Activated CD4-positive, alpha-beta T cell treated with anti-CD3 and anti-CD28 coated beads, Interleukin-2, amount 10 ng/mL, durations not matched to agents 7 days and 5 days (primary cell): Measurements from ENCODE around the gene HIVEP3. TPM values are rescaled to one million over a fixed set of nuclear protein-coding genes. Genes with fewer than 3 reads are reported as not detected.
A peak's percentile ranks its signal among the peaks of the same experiment; 100 is the strongest.

Source experiments
- CTCF ChIA-PET: fragments of 350-600 bp; sonication (Branson Sonifier 250); formaldehyde crosslinking; loops from one replicate; lab custom pipeline; 2021; ENCODE audit warnings: antibody characterized with exemption; lab: Charles Lee
- POLR2A ChIA-PET: fragments of 350-600 bp; sonication (Branson Sonifier 250); formaldehyde crosslinking; loops from one replicate; lab custom pipeline; 2021; ENCODE audit warnings: antibody characterized with exemption; lab: Charles Lee
- DNase-seq: peaks from one replicate; pipeline ENCODE4 v3.0.0-alpha.2; 2020
- H3K27ac Mint-ChIP-seq: one replicate; pipeline ENCODE4 v1.8.0; 2021; ENCODE audit warnings: mild to moderate bottlenecking, moderate library complexity, mixed read lengths
- H3K27me3 Mint-ChIP-seq: one replicate; pipeline ENCODE4 v1.8.0; 2021; ENCODE audit warnings: mixed read lengths
- H3K36me3 Mint-ChIP-seq: one replicate; pipeline ENCODE4 v1.8.0; 2021; ENCODE audit warnings: low read depth, mixed read lengths
- H3K4me1 Mint-ChIP-seq: one replicate; pipeline ENCODE4 v1.8.0; 2021; ENCODE audit warnings: mixed read lengths
- H3K4me3 Mint-ChIP-seq: one replicate; pipeline ENCODE4 v1.8.0; 2021; ENCODE audit warnings: mild to moderate bottlenecking, moderate library complexity, mixed read lengths
- H3K9me3 Mint-ChIP-seq: one replicate; pipeline ENCODE4 v1.8.0; 2021; ENCODE audit warnings: mixed read lengths
- total RNA-seq, 2 experiments: library from RNA; stranded (reverse); gene quantifications; one replicate each; pipeline ENCODE4 v1.2.3, GENCODE V29; 2021

HIVEP3 gene
- total RNA-seq, 2 experiments from 2014 or later: 18.4 to 21.5 TPM

GRCh38 chr1:41860771-41861170 lies 58.0 kb downstream of the HIVEP3 start:
- Mint-ChIP-seq H3K9me3 (no peaks in the 10 kb centered on the region), H3K36me3 (peaks cover 6% of the 10 kb centered on the region), H3K4me3 (no peak overlapping the region), H3K27ac (no peak overlapping the region), H3K4me1 (peaks cover 33% of the 10 kb centered on the region), H3K27me3 (no peaks in the 10 kb centered on the region)
- ChIA-PET CTCF (interaction anchor here (0.6 to 1.3 kb wide), 3 partner anchors 14 to 190 kb away, joined by 3 to 5 read pairs (median 3); no protein-coding TSS in a partner anchor), POLR2A (no interaction called here)
- DNase-seq: no peak

GRCh38 chr1:41860214-41860613 lies 58.5 kb downstream of the HIVEP3 start:
- ChIA-PET POLR2A (no interaction called here), CTCF (interaction anchor here (0.7 to 1.3 kb wide), 4 partner anchors 9 to 189 kb away, joined by 3 to 5 read pairs (median 3); no protein-coding TSS in a partner anchor)
- H3K4me3 Mint-ChIP-seq: no peak overlapping the region
- H3K36me3 Mint-ChIP-seq: peaks cover 8% of the 10 kb centered on the region
- no peaks in the 10 kb centered on the region for H3K27me3 Mint-ChIP-seq
- H3K27ac Mint-ChIP-seq: no peak overlapping the region
- no peak for DNase-seq
- H3K9me3 Mint-ChIP-seq: peaks cover 3% of the 10 kb centered on the region
- H3K4me1 Mint-ChIP-seq: peaks cover 33% of the 10 kb centered on the region

GRCh38 chr1:41859686-41860085 lies 59.0 kb downstream of the HIVEP3 start:
- POLR2A ChIA-PET: no interaction called here
- CTCF ChIA-PET: interaction anchor here (0.7 to 1.3 kb wide), 3 partner anchors 8 to 48 kb away, joined by 3 to 5 read pairs (median 3); no protein-coding TSS in a partner anchor
- Mint-ChIP-seq H3K27me3 (no peaks in the 10 kb centered on the region), H3K9me3 (peaks cover 3% of the 10 kb centered on the region), H3K4me3 (no peak overlapping the region), H3K4me1 (peaks cover 33% of the 10 kb centered on the region), H3K27ac (no peak overlapping the region), H3K36me3 (peaks cover 8% of the 10 kb centered on the region)
- DNase-seq: no peak

DNA sequence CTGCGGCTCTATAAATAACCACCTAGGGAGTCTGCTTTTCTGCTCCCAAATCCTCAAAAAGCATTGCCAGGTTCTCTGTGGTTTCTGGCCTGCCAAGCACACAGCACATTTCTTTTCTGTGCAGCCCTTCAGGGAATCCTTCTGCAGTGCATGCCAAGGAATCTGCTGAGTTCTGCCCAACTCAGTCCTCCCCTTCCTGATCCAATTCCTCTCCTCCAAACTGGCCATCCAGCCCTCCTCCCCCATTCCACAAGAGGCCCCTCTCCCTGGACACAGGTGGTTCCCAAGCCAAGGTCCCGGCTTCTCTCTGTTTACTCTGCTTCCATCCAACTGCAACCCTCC lies 61.8 kb downstream of the HIVEP3 start:
- peaks cover 10% of the 10 kb centered on the region for H3K36me3 Mint-ChIP-seq
- ChIA-PET POLR2A (no interaction called here), CTCF (interaction anchor here (1.6 kb wide), 1 partner anchor 45 kb away, joined by 3 read pairs; no protein-coding TSS in a partner anchor)
- no peaks in the 10 kb centered on the region for H3K27me3 Mint-ChIP-seq
- peaks cover 15% of the 10 kb centered on the region for H3K4me1 Mint-ChIP-seq
- H3K9me3 Mint-ChIP-seq: peaks cover 3% of the 10 kb centered on the region
- DNase-seq: no peak
- H3K4me3 Mint-ChIP-seq: no peak overlapping the region
- no peak overlapping the region for H3K27ac Mint-ChIP-seq

- H3K36me3 Mint-ChIP-seq: peaks cover 9% of the 10 kb centered on the region
- ChIA-PET CTCF (interaction anchor here (1.6 kb wide), 1 partner anchor 44 kb away, joined by 3 read pairs; no protein-coding TSS in a partner anchor), POLR2A (no interaction called here)
- H3K4me1 Mint-ChIP-seq: peaks cover 13% of the 10 kb centered on the region
- H3K9me3 Mint-ChIP-seq: peaks cover 3% of the 10 kb centered on the region
- no peak for DNase-seq
- no peak overlapping the region for H3K4me3 Mint-ChIP-seq
- no peak overlapping the region for H3K27ac Mint-ChIP-seq
- H3K27me3 Mint-ChIP-seq: no peaks in the 10 kb centered on the region
Measured at GRCh38 chr1:41856151-41856943, 62.4 kb downstream of the HIVEP3 start.

- no peaks in the 10 kb centered on the region for H3K27me3 Mint-ChIP-seq
- no peak for DNase-seq
- POLR2A ChIA-PET: no interaction called here
- peaks cover 3% of the 10 kb centered on the region for H3K9me3 Mint-ChIP-seq
- peaks cover 14% of the 10 kb centered on the region for H3K4me1 Mint-ChIP-seq
- CTCF ChIA-PET: no interaction called here
- no peak overlapping the region for H3K4me3 Mint-ChIP-seq
- peaks cover 6% of the 10 kb centered on the region for H3K36me3 Mint-ChIP-seq
- H3K27ac Mint-ChIP-seq: no peak overlapping the region
Measured at GRCh38 chr1:41855713-41856112, 63.0 kb downstream of the HIVEP3 start.

GRCh38 chr1:41853907-41854306 lies 64.8 kb downstream of the HIVEP3 start:
- H3K27ac Mint-ChIP-seq: no peak overlapping the region
- DNase-seq: no peak
- no peak overlapping the region for H3K4me3 Mint-ChIP-seq
- H3K36me3 Mint-ChIP-seq: peaks cover 6% of the 10 kb centered on the region
- ChIA-PET CTCF (no interaction called here), POLR2A (no interaction called here)
- H3K4me1 Mint-ChIP-seq: peaks cover 24% of the 10 kb centered on the region
- peaks cover 3% of the 10 kb centered on the region for H3K9me3 Mint-ChIP-seq
- H3K27me3 Mint-ChIP-seq: no peaks in the 10 kb centered on the region

DNA sequence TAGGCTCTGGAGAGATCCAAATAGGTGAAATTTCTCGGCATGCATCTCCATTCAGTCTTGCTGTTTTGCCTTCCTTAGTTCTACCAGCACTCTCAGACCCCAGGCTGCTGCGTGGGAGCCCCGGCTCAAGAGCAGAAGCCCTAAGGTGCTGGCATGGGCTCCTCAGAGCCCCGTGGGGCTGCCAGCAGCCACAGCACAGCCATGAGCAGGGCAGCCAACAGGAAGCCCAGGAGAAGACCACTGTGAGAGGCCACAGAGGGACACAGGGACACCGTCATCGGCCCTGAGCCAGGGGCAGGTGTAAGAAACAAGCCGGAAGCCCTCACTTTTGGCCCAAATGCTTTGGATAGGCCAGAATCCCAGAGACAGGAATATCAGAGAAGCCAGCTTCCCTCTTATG lies 66.6 kb downstream of the HIVEP3 start:
- no peak for DNase-seq
- no peak overlapping the region for H3K4me3 Mint-ChIP-seq
- peaks cover 11% of the 10 kb centered on the region for H3K36me3 Mint-ChIP-seq
- H3K4me1 Mint-ChIP-seq: peaks cover 20% of the 10 kb centered on the region
- no peak overlapping the region for H3K27ac Mint-ChIP-seq
- H3K27me3 Mint-ChIP-seq: no peaks in the 10 kb centered on the region
- H3K9me3 Mint-ChIP-seq: peaks cover 3% of the 10 kb centered on the region
- POLR2A ChIA-PET: no interaction called here
- CTCF ChIA-PET: interaction anchor here (1.2 kb wide), 1 partner anchor 11 kb away, joined by 4 read pairs; no protein-coding TSS in a partner anchor

DNA sequence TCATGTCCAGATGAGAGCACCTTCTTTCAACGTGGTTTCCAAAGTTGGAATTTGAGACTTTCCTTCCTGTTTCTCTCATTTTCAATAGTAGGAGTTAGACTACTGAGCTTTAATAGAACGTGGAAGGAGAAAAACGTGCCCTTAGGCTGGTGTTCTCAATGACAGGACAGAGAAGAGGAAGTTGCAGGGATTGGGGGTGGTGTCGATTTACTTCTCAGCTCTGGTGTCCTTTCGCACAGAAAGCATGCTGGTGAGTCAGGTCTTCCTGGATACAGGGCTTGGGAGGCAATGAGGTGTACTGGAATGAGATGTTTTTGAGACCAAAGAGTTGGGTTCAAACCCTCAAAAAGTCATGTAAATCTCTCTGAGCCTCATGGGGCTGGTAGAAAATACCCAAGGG lies 67.1 kb downstream of the HIVEP3 start:
- no peak overlapping the region for H3K4me3 Mint-ChIP-seq
- no peak overlapping the region for H3K27ac Mint-ChIP-seq
- no peak for DNase-seq
- H3K36me3 Mint-ChIP-seq: peaks cover 15% of the 10 kb centered on the region
- CTCF ChIA-PET: interaction anchor here (0.8 to 1.2 kb wide), 2 partner anchors 8 to 12 kb away, joined by 3 to 4 read pairs; no protein-coding TSS in a partner anchor
- peaks cover 24% of the 10 kb centered on the region for H3K4me1 Mint-ChIP-seq
- H3K27me3 Mint-ChIP-seq: no peaks in the 10 kb centered on the region
- POLR2A ChIA-PET: no interaction called here
- H3K9me3 Mint-ChIP-seq: peaks cover 3% of the 10 kb centered on the region

DNA sequence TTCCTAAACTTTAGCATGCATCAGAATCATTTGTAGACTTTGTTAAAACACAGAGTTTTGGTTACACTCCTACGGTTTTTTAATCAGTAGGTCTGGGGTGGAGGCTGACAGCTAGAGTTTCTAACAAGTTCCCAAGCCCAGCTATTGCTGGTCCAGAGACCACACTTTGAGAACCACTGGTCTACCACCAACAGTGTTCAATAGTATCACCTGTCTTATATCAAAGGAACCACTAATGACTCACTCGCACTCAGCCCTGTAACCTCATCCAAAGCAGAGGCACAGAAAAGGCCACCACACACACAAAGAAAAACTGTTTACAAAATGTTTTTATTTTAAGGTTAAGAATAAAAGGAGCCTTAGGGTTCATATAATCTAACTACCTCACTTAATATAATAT lies 68.7 kb downstream of the HIVEP3 start:
- Mint-ChIP-seq H3K27me3 (no peaks in the 10 kb centered on the region), H3K4me3 (no peak overlapping the region), H3K9me3 (no peaks in the 10 kb centered on the region), H3K27ac (no peak overlapping the region), H3K36me3 (peaks cover 16% of the 10 kb centered on the region), H3K4me1 (peaks cover 24% of the 10 kb centered on the region)
- CTCF ChIA-PET: interaction anchor here (0.6 kb wide), 1 partner anchor 181 kb away, joined by 6 read pairs; no protein-coding TSS in a partner anchor
- DNase-seq: peak; percentile 8
- POLR2A ChIA-PET: no interaction called here

DNA sequence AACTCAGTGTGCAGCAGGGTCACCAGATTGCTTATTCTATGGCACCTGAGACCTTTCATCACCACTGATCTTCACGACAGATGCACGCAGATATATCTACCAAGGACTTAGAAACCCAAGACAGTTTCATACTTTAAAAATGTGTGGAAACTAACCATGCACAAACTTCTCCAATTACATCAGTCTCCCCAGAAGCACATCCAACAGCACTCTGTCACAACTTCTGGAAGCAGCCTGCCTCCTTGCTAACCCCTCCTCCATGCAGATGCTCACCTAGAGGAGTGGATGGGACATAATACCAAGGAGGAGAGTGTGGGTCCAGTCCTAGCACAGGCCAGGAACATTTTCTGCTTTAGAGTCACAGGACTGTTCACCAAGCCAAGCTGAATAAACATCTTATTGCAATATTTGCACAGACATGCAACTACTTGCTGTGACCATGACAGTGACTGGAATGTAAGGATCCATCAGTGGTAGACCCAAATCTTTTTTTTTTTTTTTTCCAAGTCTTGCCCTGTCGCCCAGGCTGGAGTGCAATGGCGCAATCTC lies 69.4 kb downstream of the HIVEP3 start:
- no peak overlapping the region for H3K4me3 Mint-ChIP-seq
- H3K9me3 Mint-ChIP-seq: no peaks in the 10 kb centered on the region
- H3K27ac Mint-ChIP-seq: no peak overlapping the region
- no peaks in the 10 kb centered on the region for H3K27me3 Mint-ChIP-seq
- peaks cover 24% of the 10 kb centered on the region for H3K4me1 Mint-ChIP-seq
- ChIA-PET POLR2A (no interaction called here), CTCF (interaction anchor here (0.6 to 0.7 kb wide), 2 partner anchors 182 to 249 kb away, joined by 4 to 6 read pairs; no protein-coding TSS in a partner anchor)
- DNase-seq: no peak
- peaks cover 16% of the 10 kb centered on the region for H3K36me3 Mint-ChIP-seq

DNA sequence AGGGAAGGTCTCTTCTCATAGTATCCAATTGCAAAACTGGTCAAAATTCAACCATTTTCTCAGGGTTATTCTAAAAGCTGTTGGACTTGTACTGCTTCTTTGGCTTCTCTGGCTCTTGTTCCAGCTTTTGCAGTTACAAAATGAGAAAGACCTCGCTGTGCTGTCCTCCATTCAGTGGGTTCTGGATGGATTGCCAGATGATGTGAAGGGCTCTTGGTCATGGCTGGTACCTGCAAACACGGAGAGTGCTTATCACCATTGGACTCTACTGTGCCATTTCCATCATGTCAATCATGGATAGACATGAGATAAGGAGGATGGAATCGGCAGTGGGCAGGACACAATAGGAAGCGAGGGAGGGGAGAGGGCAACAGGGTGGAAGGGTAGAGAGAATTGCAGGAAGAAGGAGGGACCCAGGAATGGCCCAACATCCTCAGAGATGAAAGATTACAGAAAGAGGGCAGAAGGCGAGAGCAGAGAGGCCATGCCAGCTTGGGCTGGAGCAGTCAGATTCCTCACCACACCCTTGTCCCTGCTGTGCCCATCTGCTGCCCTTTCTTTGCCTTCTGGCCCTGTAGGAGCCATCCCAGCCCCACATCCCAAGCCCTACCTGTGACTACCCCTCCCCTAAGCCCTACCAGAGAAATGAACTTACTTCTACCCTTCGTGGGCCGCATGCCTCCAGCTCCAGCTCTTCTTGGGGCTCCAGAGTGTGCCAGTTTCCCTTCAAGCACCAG lies 70.3 kb downstream of the HIVEP3 start:
- POLR2A ChIA-PET: no interaction called here
- CTCF ChIA-PET: no interaction called here
- H3K36me3 Mint-ChIP-seq: peaks cover 15% of the 10 kb centered on the region
- H3K27ac Mint-ChIP-seq: no peak overlapping the region
- no peak for DNase-seq
- H3K4me1 Mint-ChIP-seq: peaks cover 25% of the 10 kb centered on the region
- no peak overlapping the region for H3K4me3 Mint-ChIP-seq
- no peaks in the 10 kb centered on the region for H3K9me3 Mint-ChIP-seq
- no peaks in the 10 kb centered on the region for H3K27me3 Mint-ChIP-seq
